Middle frontal gyrus (tissue), 1 donor: ENCODE results near the gene ATG4B.
A peak's percentile ranks its signal among the peaks of the same experiment; 100 is the strongest.

Experiments
- DNase-seq: peaks from one replicate; pipeline ENCODE4 v3.0.0-alpha.2; 2015; ENCODE audit warnings: low spot score; ENCODE audit errors: extremely low spot score

ATG4B gene

DNA sequence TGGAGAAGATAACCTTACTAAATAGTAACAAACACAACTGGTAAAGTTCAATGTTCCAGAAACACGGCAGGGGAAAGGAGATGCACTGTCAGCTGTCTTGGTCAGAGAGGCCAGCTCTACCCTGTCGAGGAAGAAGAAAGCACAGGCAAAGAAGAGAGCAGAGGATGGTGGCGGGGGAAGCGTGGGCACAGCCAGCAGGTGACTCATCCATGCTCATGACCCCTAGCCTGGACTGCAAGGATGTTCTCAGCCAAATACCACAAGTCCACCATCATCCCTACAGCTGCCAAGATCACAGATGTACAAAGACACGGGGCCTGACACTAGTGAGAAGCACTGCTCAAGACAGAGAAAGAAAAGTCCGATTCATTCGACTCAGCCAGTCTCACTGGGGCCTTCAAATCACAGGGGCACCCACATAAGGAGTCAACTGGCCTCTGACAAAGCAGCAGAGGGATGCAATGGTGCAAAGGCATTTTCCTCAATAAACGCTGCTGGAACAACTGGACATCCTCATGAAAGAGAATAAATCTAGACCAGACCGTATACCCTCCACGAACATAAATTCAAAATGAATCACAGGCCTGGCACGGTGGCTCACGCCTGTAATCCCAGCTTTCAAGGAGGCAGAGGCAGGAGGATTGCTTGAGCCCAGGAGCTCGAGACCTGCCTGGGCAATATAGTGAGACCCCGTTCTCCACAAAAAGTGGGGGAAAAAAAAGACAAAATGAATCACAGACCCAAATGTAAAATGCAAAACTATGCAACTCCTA, 43.5 kb downstream of the ATG4B start:
- no peak for DNase-seq

DNA sequence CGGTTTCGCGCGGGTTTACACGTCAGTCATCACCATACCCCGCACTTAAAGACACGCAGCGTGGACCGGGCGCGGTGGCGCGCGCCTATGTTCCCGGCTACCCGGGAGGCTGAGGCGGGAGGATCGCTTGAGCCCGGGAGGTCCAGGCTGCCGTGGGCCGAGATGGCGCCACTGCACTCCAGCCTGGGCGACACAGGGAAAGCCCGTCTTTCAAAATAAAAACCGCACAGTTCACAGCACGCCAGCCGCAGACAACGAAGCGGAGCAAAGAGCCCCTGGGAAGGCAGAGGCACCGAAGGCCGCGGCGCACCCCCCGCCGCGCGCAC, 48.8 kb downstream of the ATG4B start:
- DNase-seq = no peak

DNA sequence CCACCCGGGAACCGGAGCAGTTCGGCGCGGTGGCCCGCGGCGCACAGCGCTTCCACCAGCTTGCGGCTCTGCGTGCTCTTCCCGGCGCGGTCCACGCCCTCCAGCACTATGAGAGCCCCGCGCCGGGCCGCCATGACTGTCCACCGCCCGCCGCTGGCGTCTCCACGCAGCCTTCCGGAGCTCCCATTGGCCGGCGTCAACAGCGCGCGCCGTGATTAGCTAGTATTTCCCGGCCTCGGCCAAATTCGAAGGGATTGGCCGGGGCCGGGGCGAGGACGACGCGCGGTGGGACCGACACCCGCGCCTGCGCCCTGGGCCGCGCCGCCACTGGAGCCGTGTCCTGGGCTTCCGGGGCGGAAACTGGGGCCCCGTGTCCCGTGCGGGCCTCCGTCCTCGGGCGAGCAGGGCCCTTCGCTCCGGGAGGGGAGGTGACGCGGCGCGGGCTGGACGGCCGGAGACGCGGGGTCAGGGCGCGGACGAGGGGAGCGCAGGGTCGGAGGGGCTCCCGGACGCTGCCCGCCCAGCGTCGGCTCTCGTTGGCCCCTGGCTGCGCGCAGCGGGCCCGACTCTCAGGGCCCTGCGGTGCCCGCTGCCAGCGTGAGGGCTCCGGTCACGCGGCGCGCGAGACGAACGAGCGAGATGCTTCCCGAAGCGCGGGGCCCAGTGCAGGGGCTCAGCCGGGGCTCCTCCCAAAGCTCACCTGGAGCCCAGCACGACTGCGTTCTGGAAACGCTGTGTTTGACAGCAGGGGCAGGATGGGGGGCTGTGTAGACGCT, 49.3 kb downstream of the ATG4B start, which contains the start of gene DTYMK:
TSS of gene DTYMK (minus strand) at position 166 of the 776 bp plus-strand sequence. CDS start at position 134, 32 bp downstream.
- DNase-seq = peak; percentile 94

DNA sequence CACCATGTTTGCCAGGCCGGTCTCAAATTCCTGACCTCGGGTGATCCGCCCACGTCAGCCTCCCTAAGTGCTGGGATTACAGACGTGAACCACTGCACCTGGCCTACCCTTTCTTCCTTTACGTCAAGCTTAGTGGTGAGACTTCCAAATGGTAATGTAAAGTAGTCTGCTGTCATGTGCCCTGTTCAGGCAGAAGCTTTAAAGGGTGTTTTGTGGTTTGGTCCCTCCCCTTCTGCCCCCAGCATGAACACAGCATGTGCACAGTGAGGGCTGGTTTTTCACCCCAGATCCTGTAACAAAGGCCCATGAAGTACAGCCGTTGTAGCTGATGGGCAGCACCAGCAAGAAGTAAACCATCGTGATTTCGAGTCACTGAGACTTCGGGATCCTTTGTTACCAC, 51.8 kb downstream of the ATG4B start:
- no peak for DNase-seq

DNA sequence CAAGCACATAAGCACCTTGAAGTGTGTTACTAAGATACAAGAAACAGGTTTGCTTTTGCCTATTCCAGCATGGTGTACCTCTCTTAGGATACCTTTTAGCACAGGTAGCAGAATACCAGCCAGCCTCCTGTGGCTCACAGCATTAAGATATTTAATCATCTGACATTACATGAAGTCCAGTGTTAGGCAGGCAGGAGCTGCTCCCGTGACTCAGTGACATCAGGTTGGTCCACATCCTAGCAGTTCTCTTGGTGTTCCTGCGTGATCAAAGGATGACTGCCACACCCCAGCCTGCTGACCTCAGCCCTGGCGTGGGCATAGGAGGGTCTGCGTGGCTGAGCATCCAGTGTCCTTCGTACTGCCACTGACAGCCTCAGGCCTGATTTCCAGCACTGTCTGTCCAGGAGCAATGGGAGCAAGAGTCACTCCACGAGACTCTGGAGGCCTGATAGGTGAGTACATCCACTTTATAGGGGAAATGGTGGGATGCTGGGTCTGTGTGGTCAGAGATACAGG, 52.8 kb downstream of the ATG4B start:
- DNase-seq = no peak

DNA sequence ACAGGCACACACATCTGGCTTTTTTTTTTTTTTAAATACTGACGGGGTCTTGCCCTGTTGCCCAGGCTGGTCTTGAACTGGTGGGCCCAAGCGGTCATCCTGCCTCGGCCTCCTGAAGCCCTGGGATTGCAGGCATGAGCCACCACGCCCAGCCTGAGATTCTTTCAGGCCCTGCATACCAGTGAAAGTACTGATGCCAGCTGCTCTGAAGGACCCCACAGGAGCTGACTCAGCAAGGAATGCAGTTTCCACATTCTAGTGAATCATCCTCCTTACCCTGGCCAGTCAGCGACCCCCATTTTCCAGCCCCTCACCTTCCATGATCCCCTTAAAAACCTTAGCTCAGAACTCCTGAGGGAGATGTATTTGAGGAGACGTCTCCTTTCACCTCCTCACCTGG, 55.0 kb downstream of the ATG4B start:
- DNase-seq = no peak

DNA sequence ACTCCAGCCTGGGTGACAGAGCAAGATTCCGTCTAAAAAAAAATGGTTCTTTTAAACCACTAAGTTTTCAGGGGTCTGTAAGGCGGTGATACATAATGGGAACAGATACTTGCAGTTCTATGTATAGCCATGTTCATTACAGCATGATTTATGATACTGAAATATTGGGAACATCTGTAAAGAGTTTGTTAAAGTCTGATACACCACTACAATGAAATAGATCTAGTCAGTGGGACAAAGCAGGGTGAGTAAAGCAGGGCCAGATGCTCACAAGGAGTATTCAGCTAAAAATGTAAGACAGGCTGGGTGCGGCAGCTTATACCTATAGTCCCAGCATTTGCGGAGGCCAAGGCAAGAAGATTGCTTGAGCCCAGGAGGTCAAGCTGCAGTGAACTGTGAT, 58.2 kb downstream of the ATG4B start:
- no peak for DNase-seq

DNA sequence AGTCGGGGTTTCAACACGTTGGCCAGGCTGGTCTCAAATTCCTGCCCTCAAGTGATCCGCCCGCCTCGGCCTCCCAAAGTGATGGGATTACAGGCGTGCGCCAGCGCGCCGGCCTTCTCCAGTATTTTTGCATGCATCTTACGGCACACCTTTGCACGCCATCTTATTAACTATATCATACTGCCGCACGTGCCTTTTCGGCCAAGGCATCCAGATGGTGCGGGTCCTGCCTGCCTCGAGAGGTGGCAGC, 63.6 kb downstream of the ATG4B start:
- no peak for DNase-seq

DNA sequence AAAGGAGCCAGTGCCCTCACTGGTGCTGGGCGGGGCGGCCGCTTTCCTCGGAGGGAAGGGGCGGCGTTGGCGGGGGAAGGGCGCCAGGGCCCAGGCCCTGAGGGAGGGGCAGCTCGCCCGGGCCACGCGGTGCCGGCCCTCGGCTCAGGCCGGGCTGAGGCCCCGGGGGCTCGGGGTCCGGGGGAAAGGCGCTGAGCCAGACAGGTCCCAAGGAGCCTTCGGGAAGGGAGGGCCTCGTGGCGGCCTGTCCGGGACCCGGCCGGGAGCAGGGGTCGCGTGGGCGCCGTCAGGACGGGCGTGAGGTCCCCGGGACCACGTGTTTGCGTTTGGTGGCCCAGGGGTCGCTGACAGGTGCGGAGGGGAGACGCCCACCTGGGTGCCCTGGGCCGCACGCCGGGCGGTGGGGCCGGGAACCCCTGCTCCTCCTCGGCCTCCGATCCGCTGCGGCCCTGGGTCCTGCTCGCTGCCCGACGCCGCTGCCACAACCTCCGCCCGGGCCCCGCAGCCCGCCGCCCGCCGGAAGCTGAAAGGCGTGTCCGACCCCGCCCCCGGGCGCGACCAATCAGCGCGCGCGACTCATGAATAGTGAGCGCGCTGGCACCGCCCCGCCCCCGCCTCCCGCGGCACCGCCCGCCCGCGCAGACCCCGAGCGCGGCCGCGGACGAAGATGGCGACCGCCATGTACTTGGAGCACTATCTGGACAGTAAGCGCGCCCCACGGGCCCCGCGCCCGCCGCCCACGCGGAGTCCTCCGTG, 64.1 kb downstream of the ATG4B start, which contains the start of gene ING5:
TSS of gene ING5 (plus strand) at position 641 of the 756 bp plus-strand sequence. CDS start at position 668, 27 bp downstream.
- peak; percentile 83 for DNase-seq

DNA sequence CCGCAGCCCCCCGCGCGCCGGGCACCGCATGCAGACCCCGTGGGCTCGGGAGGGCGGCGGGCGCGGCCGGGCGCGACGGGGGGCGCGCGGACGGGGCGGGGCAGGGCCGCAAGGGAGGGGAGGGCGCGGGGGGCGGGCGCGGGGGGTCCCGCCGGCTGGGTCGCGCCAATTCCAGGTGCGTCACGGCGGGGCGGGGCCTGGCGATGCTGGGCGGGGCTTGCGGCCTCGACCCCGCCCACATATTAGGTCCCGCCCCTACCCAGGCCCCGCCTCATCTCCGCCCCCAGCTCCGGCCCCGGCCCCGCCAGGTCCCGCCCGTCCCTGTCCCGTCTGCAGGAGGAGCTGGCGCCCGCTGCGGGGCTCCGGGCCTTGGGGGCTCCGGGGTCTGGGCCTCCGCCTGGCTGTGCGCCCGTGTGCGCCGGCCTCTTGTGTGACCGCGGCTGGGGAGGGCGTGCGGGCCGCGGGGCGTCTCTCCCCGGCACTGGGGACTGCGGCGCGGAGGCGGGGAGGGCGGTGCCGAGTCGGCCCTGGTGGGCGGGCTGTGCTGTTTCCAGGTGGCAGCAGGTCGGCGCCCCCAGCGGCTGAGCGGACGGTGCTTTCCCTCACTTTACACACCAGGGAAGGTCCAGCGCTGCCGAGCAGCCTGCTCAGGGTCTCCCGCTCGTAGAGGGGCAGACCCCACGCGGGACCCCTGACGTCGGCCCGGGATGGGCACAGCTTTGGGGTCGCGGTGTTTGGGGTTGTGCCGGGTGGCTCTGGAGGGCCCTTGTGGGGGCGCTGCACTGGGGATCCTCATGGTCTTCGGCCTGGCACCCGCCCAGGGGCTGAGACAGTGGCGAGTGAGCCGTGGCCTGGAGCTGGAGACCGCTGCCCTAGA, 64.9 kb downstream of the ATG4B start:
- peak; percentile 24 for DNase-seq

DNA sequence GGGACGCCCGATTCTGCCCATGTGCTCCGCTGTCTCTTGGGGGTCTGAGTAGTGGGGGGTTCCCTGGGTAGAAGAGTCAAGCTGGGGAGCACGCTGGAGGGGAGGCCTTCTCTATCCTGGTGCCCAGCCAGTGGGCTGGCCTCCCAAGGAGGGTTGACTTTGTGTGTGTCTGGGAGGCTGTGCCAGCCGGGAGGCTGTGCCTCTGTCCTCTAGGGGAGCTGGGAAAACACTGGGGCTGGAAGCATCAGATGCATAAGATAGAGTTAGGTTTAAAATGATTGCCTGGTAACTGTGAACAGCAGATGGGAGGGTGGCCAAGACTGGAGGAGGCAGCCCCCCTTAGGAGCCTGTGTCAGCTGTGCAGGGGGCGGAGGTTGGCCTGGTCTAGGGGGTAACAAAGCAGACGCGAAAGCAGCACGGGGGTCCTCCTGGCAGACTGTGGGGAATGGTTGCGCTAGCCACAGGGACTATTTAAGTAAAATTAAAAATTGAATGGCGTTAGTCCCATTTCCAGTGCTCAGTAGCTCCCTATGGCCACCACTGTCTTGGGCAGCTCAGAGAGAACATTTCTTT, 65.6 kb downstream of the ATG4B start:
- DNase-seq = no peak

DNA sequence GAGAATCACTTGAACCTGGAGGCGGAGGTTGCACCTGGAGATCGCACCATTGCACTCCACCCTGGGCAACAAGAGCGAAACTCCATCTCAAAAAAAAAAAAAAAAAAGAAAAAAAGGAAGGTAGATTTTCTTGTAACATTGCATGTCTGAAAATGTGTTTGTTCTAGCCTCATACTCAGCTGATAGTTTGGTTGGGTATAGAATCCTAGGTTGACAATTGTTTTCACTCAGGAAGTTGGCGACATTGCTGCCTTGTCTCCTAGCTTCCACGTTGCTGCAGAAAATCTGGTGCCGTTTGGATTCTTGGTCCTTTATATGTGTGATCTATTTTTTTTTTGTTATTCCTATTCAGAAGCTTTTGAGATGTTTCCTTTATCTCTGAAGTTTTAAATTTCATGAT, 69.0 kb downstream of the ATG4B start:
- DNase-seq = no peak

DNA sequence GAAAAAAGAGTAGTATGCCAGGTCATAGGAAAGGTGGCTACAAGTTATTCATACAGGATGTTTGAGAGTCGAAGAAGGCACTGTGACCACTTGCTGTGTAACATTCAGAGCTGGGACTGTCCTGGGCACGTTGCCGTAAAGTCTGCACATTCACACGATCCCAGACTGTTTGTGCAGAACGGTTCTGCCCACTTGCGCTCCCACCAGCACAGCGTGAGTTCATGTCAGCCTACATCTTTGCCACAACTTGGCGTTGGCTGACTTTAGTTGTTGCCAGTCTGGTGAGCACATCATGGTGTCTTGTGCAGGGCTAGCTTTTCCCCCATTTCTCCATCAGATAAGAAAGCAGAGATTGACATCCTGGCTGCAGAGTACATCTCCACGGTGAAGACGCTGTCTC, 71.4 kb downstream of the ATG4B start:
- no peak for DNase-seq

DNA sequence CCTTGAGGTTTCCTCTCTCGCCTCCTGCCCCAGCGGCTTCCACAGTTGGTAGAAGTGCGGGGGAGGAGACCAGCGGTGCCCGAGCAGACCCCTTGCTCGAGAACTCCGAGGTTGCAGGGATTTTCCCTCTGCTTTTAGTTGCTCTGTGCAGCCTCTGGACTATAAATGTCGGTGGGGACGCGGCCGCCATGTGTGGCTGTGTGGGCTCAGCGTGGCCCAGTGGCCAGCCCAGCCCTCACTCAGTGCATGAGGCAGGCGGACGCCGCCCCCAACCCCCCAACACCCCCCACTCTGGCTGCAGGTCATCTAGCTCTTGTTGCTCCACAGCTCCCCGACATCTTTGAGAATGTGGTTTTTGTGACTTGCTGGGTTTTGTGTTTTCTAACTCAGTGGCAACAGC, 81.6 kb downstream of the ATG4B start:
- no peak for DNase-seq

DNA sequence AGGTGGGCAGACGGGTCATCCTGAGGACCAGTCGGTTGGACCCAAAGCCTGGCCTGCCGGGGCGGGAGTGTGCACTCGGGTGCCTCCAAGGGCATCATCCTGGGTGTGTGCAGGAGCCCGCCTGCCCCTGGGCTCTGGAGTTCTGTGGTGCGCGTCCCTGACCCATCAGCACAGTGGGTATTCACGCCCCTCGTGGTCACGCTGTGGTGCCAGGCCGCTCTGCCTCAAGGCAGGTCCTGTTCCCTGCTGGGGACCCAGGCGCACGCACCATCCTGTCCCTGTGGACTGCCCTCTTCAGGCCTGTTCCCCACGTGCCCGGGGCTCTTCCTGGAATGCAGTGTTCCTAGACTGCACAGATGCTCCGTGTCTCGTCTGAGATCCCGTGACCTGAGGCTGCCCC, 82.6 kb downstream of the ATG4B start:
- no peak for DNase-seq

DNA sequence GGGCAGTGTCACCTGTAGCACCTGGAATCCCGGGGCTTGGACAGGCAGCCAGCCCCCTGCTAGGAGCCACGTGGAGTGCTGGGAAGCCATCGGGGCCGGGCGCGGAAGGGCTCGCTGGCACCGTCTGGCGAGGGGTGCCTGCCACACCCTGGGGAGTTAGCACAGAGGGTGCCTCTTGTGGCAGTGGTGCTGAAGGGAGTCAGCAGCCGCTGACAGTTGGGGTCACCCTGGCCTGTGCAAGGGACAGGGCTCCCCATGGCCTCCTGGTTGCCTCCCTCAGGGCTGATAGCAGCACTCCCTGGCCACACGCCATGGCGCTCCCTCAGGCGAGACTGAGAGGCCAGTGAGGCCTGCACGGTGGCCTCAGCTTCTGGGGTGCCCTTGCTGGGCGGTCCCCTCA, 83.1 kb downstream of the ATG4B start:
- DNase-seq = no peak

DNA sequence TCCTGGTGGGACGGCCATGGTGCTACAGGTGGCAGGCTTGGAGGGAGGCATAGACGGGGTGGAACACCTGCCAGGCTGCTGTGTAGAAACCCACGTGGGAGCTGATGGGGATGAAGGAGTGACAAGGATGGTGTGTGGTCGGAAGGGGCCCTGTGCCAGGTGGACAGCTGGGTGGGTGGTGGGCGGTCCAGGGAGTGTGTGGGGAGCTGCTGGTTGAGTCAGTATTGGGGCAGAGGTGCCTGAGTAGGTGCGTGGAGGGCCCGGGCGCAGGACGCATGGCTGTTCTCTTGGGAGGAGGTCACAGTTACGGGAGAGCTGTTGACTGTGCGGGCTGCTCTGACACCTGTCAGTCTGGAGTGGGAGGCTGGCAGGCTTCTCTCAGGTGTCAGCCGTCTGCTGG, 84.4 kb downstream of the ATG4B start:
- no peak for DNase-seq

DNA sequence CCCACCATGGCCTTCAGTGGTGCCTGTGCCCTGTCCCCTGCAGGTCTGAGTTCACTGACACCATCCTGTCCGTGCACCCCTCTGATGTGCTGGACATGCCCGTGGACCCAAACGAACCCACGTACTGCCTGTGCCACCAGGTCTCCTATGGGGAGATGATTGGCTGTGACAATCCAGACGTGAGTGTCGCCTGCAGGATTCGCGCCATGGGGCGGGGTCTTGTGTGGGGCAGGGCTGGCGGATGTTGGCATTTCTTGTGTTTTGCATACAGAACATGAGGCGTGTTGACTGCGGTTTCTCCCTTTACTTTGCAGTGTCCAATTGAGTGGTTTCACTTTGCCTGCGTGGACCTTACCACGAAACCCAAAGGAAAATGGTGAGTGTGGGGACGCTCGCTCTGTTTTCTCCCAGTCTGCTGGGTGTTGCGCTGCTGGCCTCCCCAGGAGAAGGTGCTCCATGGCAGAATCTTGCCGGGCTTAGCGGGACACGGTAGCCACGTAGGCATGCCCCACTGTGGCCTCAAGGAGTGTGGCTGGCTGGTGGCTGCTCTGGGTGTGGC, 85.5 kb downstream of the ATG4B start:
- DNase-seq = no peak
